ENCODE data around the gene TNNI2.

- TF ChIP-seq CTCF (conservative IDR thresholded peaks at IDR 0.05) (peak; percentile 19), ZFX (IDR thresholded peaks at IDR 0.05) (no peak)
Observed at GRCh38 chr11:1826552-1827094, 12.2 kb upstream of the TNNI2 start.

Data from C4-2B (cell line).